Osteoblast (primary cell): ENCODE measurements around the gene GAS7. TPM values are rescaled to one million over a fixed set of nuclear protein-coding genes. Genes with fewer than 3 reads are reported as not detected.

ENCODE experiments used
- DNase-seq: peaks from one replicate; pipeline ENCODE4 v3.0.0; 2011; ENCODE audit warnings: low spot score, mixed read lengths; ENCODE audit not compliant: insufficient read length; ENCODE audit errors: missing footprints
- H2AFZ ChIP-seq: 2 replicates; pipeline ENCODE4 v1.6.0; 2011; ENCODE audit warnings: mild to moderate bottlenecking, low read length
- H3K27ac ChIP-seq: 2 replicates; pipeline ENCODE4 v1.5.1; 2011; ENCODE audit warnings: mild to moderate bottlenecking, low read depth, low read length, moderate library complexity
- H3K27me3 ChIP-seq: 2 replicates; pipeline ENCODE4 v1.6.0; 2012; ENCODE audit warnings: mild to moderate bottlenecking, control low read depth, inconsistent platforms, low read length, moderate library complexity; ENCODE audit not compliant: insufficient read depth
- H3K36me3 ChIP-seq: 2 replicates; pipeline ENCODE4 v1.5.1; 2011; ENCODE audit warnings: mild to moderate bottlenecking, low read length, control low read depth, moderate library complexity; ENCODE audit not compliant: insufficient read depth
- H3K4me1 ChIP-seq: 2 replicates; pipeline ENCODE4 v1.5.1; 2011; ENCODE audit warnings: mild to moderate bottlenecking, low read length, control low read depth, moderate library complexity; ENCODE audit not compliant: insufficient read depth
- H3K4me2 ChIP-seq: 2 replicates; pipeline ENCODE4 v1.6.0; 2011; ENCODE audit warnings: mild to moderate bottlenecking, low read length; ENCODE audit not compliant: insufficient read depth
- H3K4me3 ChIP-seq: fragments of 200-600 bp; sonication (generic); 3 replicates; pipeline ENCODE4 v1.5.1; 2012; ENCODE audit warnings: mild to moderate bottlenecking, low read length, inconsistent platforms; ENCODE audit not compliant: insufficient read depth
- H3K79me2 ChIP-seq: 2 replicates; pipeline ENCODE4 v1.6.0; 2012; ENCODE audit warnings: mild to moderate bottlenecking, low read length, control low read depth, inconsistent platforms; ENCODE audit not compliant: insufficient read depth
- H3K9me3 ChIP-seq: 2 replicates; pipeline ENCODE4 v1.5.1; 2011; ENCODE audit warnings: low read depth, low read length, control low read depth
- H4K20me1 ChIP-seq: 2 replicates; pipeline ENCODE4 v1.6.0; 2012; ENCODE audit warnings: mild to moderate bottlenecking, low read length, control low read depth; ENCODE audit not compliant: insufficient read depth
- total RNA-seq: library from RNA; depleted of rRNA; stranded (reverse); fragments of >200 nt; gene quantifications from 2 replicates; pipeline ENCODE4 v1.2.3, GENCODE V29; 2012
- TF ChIP-seq, protein P1 (sequence below): IDR thresholded peaks from 2 replicates; pipeline ENCODE4 v1.5.1; 2011; ENCODE audit warnings: mild to moderate bottlenecking, low read depth, low read length, moderate library complexity; ENCODE audit errors: extremely low read depth

GAS7 gene
- total RNA-seq, 1 donor = 3.6 TPM

DNA sequence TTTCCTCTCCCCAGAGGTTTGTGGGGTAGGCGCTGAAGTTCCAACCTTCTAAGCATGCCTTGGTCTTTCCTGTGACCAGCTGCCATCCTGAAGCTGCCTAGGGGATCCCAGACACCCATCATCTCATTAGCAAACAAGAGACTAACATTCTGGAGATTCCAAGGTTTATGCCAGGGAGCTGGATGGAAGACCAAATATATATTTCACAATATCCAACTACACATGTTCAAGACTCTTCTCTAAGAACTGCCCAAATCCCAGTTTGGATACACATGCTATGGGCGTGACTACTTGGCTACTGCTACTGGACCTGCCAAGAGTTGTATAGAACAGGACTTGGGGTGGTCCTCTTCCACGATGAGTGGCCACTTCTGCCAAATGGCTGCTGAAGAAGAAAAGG lies 200.3 kb downstream of the GAS7 start:
- no peak for DNase-seq

DNA sequence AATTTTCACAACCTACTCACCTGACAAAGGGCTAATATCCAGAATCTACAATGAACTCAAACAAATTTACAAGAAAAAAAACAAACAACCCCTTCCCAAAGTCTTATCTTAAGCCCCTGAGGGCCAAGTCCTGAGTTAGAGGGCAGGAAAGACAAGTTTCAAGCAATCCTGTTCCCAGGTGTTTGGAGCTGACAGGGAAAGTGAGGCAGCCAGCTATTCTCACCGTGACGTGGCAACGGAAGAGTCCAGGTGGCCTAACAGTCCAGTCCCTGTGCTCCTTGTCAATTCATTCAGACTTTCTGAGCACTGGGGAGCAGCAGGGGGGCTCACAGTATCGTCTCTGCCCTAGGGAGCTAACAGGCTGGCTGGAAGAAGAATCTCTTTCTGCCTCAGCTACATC lies 203.6 kb downstream of the GAS7 start:
- Histone ChIP-seq H4K20me1 (no peaks in the 10 kb centered on the region), H3K4me1 (no peaks in the 10 kb centered on the region), H3K36me3 (no peaks in the 10 kb centered on the region), H3K4me2 (no peak overlapping the region), H3K27ac (no peak overlapping the region), H3K4me3 (no peak overlapping the region), H3K79me2 (no peaks in the 10 kb centered on the region), H3K9me3 (no peaks in the 10 kb centered on the region), H3K27me3 (no peaks in the 10 kb centered on the region), H2AFZ (no peak overlapping the region)
- DNase-seq = no peak
- TF ChIP-seq, protein P1, sequence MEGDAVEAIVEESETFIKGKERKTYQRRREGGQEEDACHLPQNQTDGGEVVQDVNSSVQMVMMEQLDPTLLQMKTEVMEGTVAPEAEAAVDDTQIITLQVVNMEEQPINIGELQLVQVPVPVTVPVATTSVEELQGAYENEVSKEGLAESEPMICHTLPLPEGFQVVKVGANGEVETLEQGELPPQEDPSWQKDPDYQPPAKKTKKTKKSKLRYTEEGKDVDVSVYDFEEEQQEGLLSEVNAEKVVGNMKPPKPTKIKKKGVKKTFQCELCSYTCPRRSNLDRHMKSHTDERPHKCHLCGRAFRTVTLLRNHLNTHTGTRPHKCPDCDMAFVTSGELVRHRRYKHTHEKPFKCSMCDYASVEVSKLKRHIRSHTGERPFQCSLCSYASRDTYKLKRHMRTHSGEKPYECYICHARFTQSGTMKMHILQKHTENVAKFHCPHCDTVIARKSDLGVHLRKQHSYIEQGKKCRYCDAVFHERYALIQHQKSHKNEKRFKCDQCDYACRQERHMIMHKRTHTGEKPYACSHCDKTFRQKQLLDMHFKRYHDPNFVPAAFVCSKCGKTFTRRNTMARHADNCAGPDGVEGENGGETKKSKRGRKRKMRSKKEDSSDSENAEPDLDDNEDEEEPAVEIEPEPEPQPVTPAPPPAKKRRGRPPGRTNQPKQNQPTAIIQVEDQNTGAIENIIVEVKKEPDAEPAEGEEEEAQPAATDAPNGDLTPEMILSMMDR = no peak

More for the DNA sequence above, 200.3 kb downstream of the GAS7 start:
- H4K20me1 ChIP-seq = no peaks in the 10 kb centered on the region
- no peak overlapping the region for H3K27ac ChIP-seq
- TF ChIP-seq, protein P1 = no peak
- no peak overlapping the region for H2AFZ ChIP-seq
- no peaks in the 10 kb centered on the region for H3K36me3 ChIP-seq
- H3K27me3 ChIP-seq = no peaks in the 10 kb centered on the region
- no peak overlapping the region for H3K4me2 ChIP-seq
- H3K79me2 ChIP-seq = no peaks in the 10 kb centered on the region
- no peak overlapping the region for H3K4me3 ChIP-seq
- H3K9me3 ChIP-seq = no peaks in the 10 kb centered on the region
- H3K4me1 ChIP-seq = no peaks in the 10 kb centered on the region

DNA sequence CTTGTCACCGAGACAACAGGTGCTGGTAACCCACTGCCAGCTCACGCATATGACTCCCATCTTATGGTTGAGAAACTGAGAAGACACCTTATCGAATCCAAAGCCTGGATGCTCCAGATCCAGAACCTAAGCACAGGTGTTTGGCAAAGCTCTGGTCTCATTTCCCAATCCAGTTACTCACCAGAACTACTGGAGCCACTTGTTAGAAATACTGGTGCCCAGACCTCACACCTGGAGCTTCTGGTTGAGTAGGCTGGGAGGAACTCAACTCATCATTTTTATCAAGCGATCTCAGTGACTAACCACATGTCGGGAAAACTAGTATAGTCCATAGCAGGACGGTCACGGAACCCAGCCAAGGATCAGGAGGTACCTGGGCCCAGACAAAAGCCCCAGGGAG lies 206.6 kb downstream of the GAS7 start:
- no peak for DNase-seq
- TF ChIP-seq, protein P1 = no peak
- no peak overlapping the region for H3K4me2 ChIP-seq
- H3K4me3 ChIP-seq = no peak overlapping the region
- H3K27ac ChIP-seq = no peak overlapping the region
- no peaks in the 10 kb centered on the region for H3K79me2 ChIP-seq
- H3K27me3 ChIP-seq = no peaks in the 10 kb centered on the region
- H3K36me3 ChIP-seq = no peaks in the 10 kb centered on the region
- no peaks in the 10 kb centered on the region for H4K20me1 ChIP-seq
- H2AFZ ChIP-seq = no peak overlapping the region
- no peaks in the 10 kb centered on the region for H3K9me3 ChIP-seq
- no peaks in the 10 kb centered on the region for H3K4me1 ChIP-seq

DNA sequence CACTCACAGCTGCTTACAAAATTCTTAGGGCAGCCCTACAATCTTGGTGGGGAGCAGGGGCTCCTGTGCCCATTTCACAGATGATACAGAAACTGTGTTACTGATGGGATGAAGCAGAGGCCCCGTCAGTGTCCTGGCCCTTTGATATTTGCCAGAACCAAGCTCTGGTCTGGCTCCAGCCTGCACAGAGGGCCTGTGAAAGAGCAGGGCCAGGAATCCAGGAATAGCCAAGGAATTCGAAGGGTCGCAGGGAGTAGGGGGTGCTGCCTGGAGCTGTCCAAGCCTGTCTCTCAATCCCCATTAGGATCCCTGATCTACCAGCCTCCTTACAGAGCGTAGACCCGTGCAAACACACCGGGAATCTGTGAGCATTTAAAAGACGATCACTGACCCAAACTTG lies 207.1 kb downstream of the GAS7 start:
- no peak overlapping the region for H3K4me3 ChIP-seq
- no peak overlapping the region for H2AFZ ChIP-seq
- no peaks in the 10 kb centered on the region for H3K27me3 ChIP-seq
- no peak overlapping the region for H3K4me2 ChIP-seq
- no peaks in the 10 kb centered on the region for H3K4me1 ChIP-seq
- no peaks in the 10 kb centered on the region for H4K20me1 ChIP-seq
- TF ChIP-seq, protein P1 = no peak
- H3K36me3 ChIP-seq = no peaks in the 10 kb centered on the region
- H3K9me3 ChIP-seq = no peaks in the 10 kb centered on the region
- no peaks in the 10 kb centered on the region for H3K79me2 ChIP-seq
- DNase-seq = no peak
- no peak overlapping the region for H3K27ac ChIP-seq
